Measurements from ENCODE around the gene SPTLC2. TPM values are rescaled to one million over a fixed set of nuclear protein-coding genes. Genes with fewer than 3 reads are reported as not detected.

SPTLC2 gene
- total RNA-seq, 1 donor from 2014 or later, result 12.3 TPM

DNA sequence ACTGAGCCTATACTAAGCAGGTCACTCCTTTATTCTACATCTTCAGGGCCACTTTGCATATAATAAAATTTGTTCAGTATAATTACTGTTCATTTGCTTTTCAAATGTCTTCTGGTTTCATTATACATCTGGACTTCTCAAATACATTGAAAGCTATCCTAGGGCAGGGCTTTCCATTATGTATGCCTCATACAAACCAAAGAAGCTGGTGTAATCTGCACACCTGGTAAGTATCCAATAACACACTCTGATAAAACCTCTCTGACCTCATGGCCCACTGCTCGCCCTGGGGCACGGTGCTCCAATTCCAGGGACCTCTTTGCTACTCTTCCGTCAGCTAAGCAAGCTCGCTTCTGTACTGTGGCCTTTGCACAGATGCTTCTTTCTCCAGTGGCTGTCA is 95.9 kb downstream of the SPTLC2 start:
- TF ChIP-seq CTCF (IDR thresholded peaks at IDR 0.05), result no peak
- TF ChIP-seq EZH2 (IDR thresholded peaks at IDR 0.05), result no peak
- TF ChIP-seq EZH2phosphoT487 (IDR thresholded peaks at IDR 0.05), result no peak
- Mint-ChIP-seq H3K4me1 (no peaks in the 10 kb centered on the region), H3K9me3 (no peaks in the 10 kb centered on the region), H3K36me3 (peaks cover 12% of the 10 kb centered on the region), H3K27me3 (ENCODE audit: insufficient read depth, low read depth) (no peaks in the 10 kb centered on the region), H3K27ac (no peak overlapping the region), H3K4me3 (no peak overlapping the region)
- Histone ChIP-seq H3K79me2 (ENCODE audit: low read depth) (no peaks in the 10 kb centered on the region), H3K27ac (no peak overlapping the region), H2AFZ (replicated peaks) (no peak overlapping the region), H3K9me3 (ENCODE audit: low read depth) (no peaks in the 10 kb centered on the region), H3K4me2 (no peak overlapping the region), H3K36me3 (no peaks in the 10 kb centered on the region), H3K4me3 (no peak overlapping the region), H3F3A (ENCODE audit: low read depth) (peaks cover 8% of the 10 kb centered on the region), H3K9ac (no peak overlapping the region), H4K20me1 (ENCODE audit: low read depth) (no peaks in the 10 kb centered on the region), H3K27me3 (no peaks in the 10 kb centered on the region), H3K4me1 (peaks cover 6% of the 10 kb centered on the region)
- no peak for DNase-seq (ENCODE audit: low spot score)

DNA sequence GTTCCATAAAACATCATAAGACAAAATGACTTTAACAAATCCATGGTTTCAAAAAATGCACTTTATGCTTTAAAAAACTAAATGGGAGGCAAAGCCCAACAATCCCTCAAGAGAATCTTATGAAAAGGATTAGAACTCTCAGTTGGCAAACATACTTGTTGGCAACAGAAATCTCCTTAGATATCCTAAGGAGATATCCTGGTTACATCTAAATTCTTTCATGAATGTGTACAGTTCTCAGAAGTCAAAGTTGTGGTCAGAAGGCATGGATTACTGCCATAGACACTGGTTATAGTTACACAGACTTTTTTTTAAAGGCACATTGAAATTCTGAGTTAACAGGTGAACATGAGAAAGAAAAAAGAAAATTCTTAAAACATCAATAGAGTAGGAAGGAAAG is 100.3 kb downstream of the SPTLC2 start:
- H3K4me2 ChIP-seq, result no peak overlapping the region
- no peak overlapping the region for H3K27ac Mint-ChIP-seq
- no peak for DNase-seq (ENCODE audit: low spot score)
- H3K27ac ChIP-seq, result no peak overlapping the region
- H3K4me1 Mint-ChIP-seq, result no peaks in the 10 kb centered on the region
- peaks cover 8% of the 10 kb centered on the region for H3F3A ChIP-seq (ENCODE audit: low read depth)
- no peaks in the 10 kb centered on the region for H3K27me3 ChIP-seq
- no peaks in the 10 kb centered on the region for H3K27me3 Mint-ChIP-seq (ENCODE audit: insufficient read depth, low read depth)
- no peak overlapping the region for H3K4me3 Mint-ChIP-seq
- no peaks in the 10 kb centered on the region for H3K9me3 ChIP-seq (ENCODE audit: low read depth)
- H2AFZ ChIP-seq (replicated peaks), result no peak overlapping the region
- H3K36me3 ChIP-seq, result no peaks in the 10 kb centered on the region
- peaks cover 6% of the 10 kb centered on the region for H3K4me1 ChIP-seq
- H3K9me3 Mint-ChIP-seq, result no peaks in the 10 kb centered on the region
- TF ChIP-seq EZH2 (IDR thresholded peaks at IDR 0.05) (no peak), EZH2phosphoT487 (IDR thresholded peaks at IDR 0.05) (no peak), CTCF (IDR thresholded peaks at IDR 0.05) (no peak)
- H3K9ac ChIP-seq, result no peak overlapping the region
- peaks cover 13% of the 10 kb centered on the region for H3K36me3 Mint-ChIP-seq
- H3K4me3 ChIP-seq, result no peak overlapping the region
- H3K79me2 ChIP-seq (ENCODE audit: low read depth), result no peaks in the 10 kb centered on the region
- no peaks in the 10 kb centered on the region for H4K20me1 ChIP-seq (ENCODE audit: low read depth)

- Histone ChIP-seq H3F3A (ENCODE audit: low read depth) (no peaks in the 10 kb centered on the region), H3K9me3 (ENCODE audit: low read depth) (no peaks in the 10 kb centered on the region), H3K9ac (no peak overlapping the region), H3K4me2 (no peak overlapping the region), H2AFZ (replicated peaks) (no peak overlapping the region), H3K79me2 (ENCODE audit: low read depth) (no peaks in the 10 kb centered on the region), H3K4me3 (no peak overlapping the region), H3K4me1 (no peaks in the 10 kb centered on the region), H3K27ac (no peak overlapping the region), H4K20me1 (ENCODE audit: low read depth) (no peaks in the 10 kb centered on the region), H3K36me3 (no peaks in the 10 kb centered on the region), H3K27me3 (no peaks in the 10 kb centered on the region)
- DNase-seq (ENCODE audit: low spot score), result no peak
- Mint-ChIP-seq H3K36me3 (peaks cover 11% of the 10 kb centered on the region), H3K4me1 (no peaks in the 10 kb centered on the region), H3K27ac (no peak overlapping the region), H3K27me3 (ENCODE audit: insufficient read depth, low read depth) (no peaks in the 10 kb centered on the region), H3K9me3 (no peaks in the 10 kb centered on the region), H3K4me3 (no peak overlapping the region)
- TF ChIP-seq EZH2phosphoT487 (IDR thresholded peaks at IDR 0.05) (no peak), CTCF (IDR thresholded peaks at IDR 0.05) (no peak), EZH2 (IDR thresholded peaks at IDR 0.05) (no peak)
Observed at GRCh38 chr14:77511486-77512162, 104.8 kb downstream of the SPTLC2 start.
